CD4-positive, alpha-beta T cell (primary cell): ENCODE data around the gene HPS6. TPM values are rescaled to one million over a fixed set of nuclear protein-coding genes. Genes with fewer than 3 reads are reported as not detected.

Experiments
- ATAC-seq: fragments of 200-7000 bp; cut with Tn5 transposase; one replicate; pipeline ENCODE4 v1.10.0; 2022; ENCODE audit warnings: mild to moderate bottlenecking; ENCODE audit not compliant: poor library complexity
- CTCF ChIA-PET: fragments of 350-600 bp; sonication (Branson Sonifier 250); formaldehyde crosslinking; loops from one replicate; lab custom pipeline; 2021; ENCODE audit warnings: antibody characterized with exemption, inconsistent platforms; lab: Charles Lee
- POLR2A ChIA-PET: fragments of 350-600 bp; sonication (Branson Sonifier 250); formaldehyde crosslinking; loops from one replicate; lab custom pipeline; 2021; ENCODE audit warnings: antibody characterized with exemption, inconsistent platforms; lab: Charles Lee
- DNase-seq, 14 experiments: peaks; one replicate each; pipeline ENCODE4 v3.0.0-alpha.2; 2013 to 2020; ENCODE audit warnings: mixed read lengths in 2 of 14
- H3K27ac ChIP-seq, 2 donors: one replicate each; pipeline versions ENCODE4 v1.5.1 to v1.7.0; 2013; ENCODE audit warnings: low read length in 2 of 2, low read depth in 1 of 2, mild to moderate bottlenecking in 1 of 2
- H3K27me3 ChIP-seq, 2 experiments: 1 replicate in 1 of 2; 2 replicates in 1 of 2; pipeline versions ENCODE4 v1.6.1 to v1.7.0; 2013; ENCODE audit warnings: low read length in 2 of 2, control low read depth in 1 of 2, mild to moderate bottlenecking in 1 of 2, moderate library complexity in 1 of 2; ENCODE audit not compliant: insufficient read depth in 2 of 2, control insufficient read depth in 1 of 2
- H3K36me3 ChIP-seq: one replicate; pipeline ENCODE4 v1.6.1; 2013; ENCODE audit warnings: low read length, control low read depth; ENCODE audit not compliant: insufficient read depth
- H3K4me1 ChIP-seq: one replicate; pipeline ENCODE4 v1.6.1; 2013; ENCODE audit warnings: low read length, control low read depth; ENCODE audit not compliant: insufficient read depth
- H3K4me3 ChIP-seq: one replicate; pipeline ENCODE4 v1.5.1; 2013; ENCODE audit warnings: mild to moderate bottlenecking, low read length, moderate library complexity
- H3K9me3 ChIP-seq, 2 experiments: 1 replicate in 1 of 2; 2 replicates in 1 of 2; pipeline versions ENCODE4 v1.6.1 to v1.7.0; 2013; ENCODE audit warnings: low read length in 2 of 2, mild to moderate bottlenecking in 2 of 2, control low read depth in 1 of 2, moderate library complexity in 1 of 2; ENCODE audit not compliant: control insufficient read depth in 1 of 2, insufficient read depth in 1 of 2
- H3K27ac Mint-ChIP-seq: one replicate; pipeline ENCODE4 v1.8.0; 2020; ENCODE audit warnings: mixed read lengths
- H3K27me3 Mint-ChIP-seq: one replicate; pipeline ENCODE4 v1.8.0; 2021; ENCODE audit warnings: mixed read lengths
- H3K36me3 Mint-ChIP-seq: one replicate; pipeline ENCODE4 v1.8.0; 2021; ENCODE audit warnings: low read depth, mixed read lengths
- H3K4me1 Mint-ChIP-seq: one replicate; pipeline ENCODE4 v1.8.0; 2021; ENCODE audit warnings: low read depth, mixed read lengths
- H3K4me3 Mint-ChIP-seq: one replicate; pipeline ENCODE4 v1.8.0; 2020; ENCODE audit warnings: mild to moderate bottlenecking, mixed read lengths
- H3K9me3 Mint-ChIP-seq: one replicate; pipeline ENCODE4 v1.8.0; 2020; ENCODE audit warnings: mixed read lengths
- intact Hi-C, 2 experiments: fragments of 100-400 bp; cut with DNase I in 1 of 2; cut with micrococcal nuclease in 1 of 2; formaldehyde crosslinking; loops; one replicate each; pipeline versions ENCODE4 v1.15.1 to v1.9.0; 2023 to 2025; cut with DNase I, micrococcal nuclease
- total RNA-seq, 174 experiments: library from RNA in 2 of 174; stranded (reverse) in 2 of 174; gene quantifications; one replicate each; pipeline ENCODE4 v1.2.3 and lab custom pipeline; 2021 to 2026
- TF ChIP-seq, protein P1 (sequence below): fragments of 200-600 bp; IDR thresholded peaks from one replicate; pipeline ENCODE4 v1.8.0; 2022; ENCODE audit warnings: antibody characterized with exemption, mild to moderate bottlenecking

HPS6 gene
- total RNA-seq, 2 experiments from 2014 or later = 12.8 to 15.0 TPM

GRCh38 chr10:102113261-102113955, 48.3 kb downstream of the HPS6 start:
- Histone ChIP-seq H3K27me3 (no peaks in the 10 kb centered on the region), H3K9me3 (no peaks in the 10 kb centered on the region), H3K4me3 (peak overlapping the region; percentile 58), H3K27ac (peak overlapping the region; percentile 35 to 43), H3K4me1 (peaks cover 64% of the 10 kb centered on the region), H3K36me3 (peaks cover 34% of the 10 kb centered on the region)
- Mint-ChIP-seq H3K27me3 (no peaks in the 10 kb centered on the region), H3K27ac (peak overlapping the region; percentile 79), H3K9me3 (no peaks in the 10 kb centered on the region), H3K4me3 (peak overlapping the region; percentile 88), H3K4me1 (peaks cover 66% of the 10 kb centered on the region), H3K36me3 (peaks cover 54% of the 10 kb centered on the region)
- POLR2A ChIA-PET = interaction anchor here (0.6 to 2.6 kb wide), 6 partner anchors 10 to 598 kb away, joined by 3 to 12 read pairs (median 3); partner anchors contain the start of gene PPRC1
- intact Hi-C loops = loop anchor here in 1 of 2 experiments (2.0 kb wide), 1 partner anchor 41 kb away; no protein-coding TSS in a partner anchor
- ATAC-seq (no peak), DNase-seq (peak in 3 of 14 experiments; percentile 19 to 24 (median 20))
- TF ChIP-seq, protein P1, sequence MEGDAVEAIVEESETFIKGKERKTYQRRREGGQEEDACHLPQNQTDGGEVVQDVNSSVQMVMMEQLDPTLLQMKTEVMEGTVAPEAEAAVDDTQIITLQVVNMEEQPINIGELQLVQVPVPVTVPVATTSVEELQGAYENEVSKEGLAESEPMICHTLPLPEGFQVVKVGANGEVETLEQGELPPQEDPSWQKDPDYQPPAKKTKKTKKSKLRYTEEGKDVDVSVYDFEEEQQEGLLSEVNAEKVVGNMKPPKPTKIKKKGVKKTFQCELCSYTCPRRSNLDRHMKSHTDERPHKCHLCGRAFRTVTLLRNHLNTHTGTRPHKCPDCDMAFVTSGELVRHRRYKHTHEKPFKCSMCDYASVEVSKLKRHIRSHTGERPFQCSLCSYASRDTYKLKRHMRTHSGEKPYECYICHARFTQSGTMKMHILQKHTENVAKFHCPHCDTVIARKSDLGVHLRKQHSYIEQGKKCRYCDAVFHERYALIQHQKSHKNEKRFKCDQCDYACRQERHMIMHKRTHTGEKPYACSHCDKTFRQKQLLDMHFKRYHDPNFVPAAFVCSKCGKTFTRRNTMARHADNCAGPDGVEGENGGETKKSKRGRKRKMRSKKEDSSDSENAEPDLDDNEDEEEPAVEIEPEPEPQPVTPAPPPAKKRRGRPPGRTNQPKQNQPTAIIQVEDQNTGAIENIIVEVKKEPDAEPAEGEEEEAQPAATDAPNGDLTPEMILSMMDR = no peak
- CTCF ChIA-PET = interaction anchor here (1.1 to 1.4 kb wide), 2 partner anchors 9 to 41 kb away, joined by 4 read pairs; no protein-coding TSS in a partner anchor

- Histone ChIP-seq H3K4me3 (peak overlapping the region; percentile 58), H3K9me3 (no peaks in the 10 kb centered on the region), H3K36me3 (peaks cover 26% of the 10 kb centered on the region), H3K4me1 (peaks cover 72% of the 10 kb centered on the region), H3K27me3 (no peaks in the 10 kb centered on the region), H3K27ac (peak overlapping the region; percentile 35 to 43)
- intact Hi-C loops = loop anchor here in 1 of 2 experiments (2.0 kb wide), 1 partner anchor 41 kb away; no protein-coding TSS in a partner anchor
- TF ChIP-seq, protein P1 = no peak
- Mint-ChIP-seq H3K9me3 (no peaks in the 10 kb centered on the region), H3K36me3 (peaks cover 46% of the 10 kb centered on the region), H3K27ac (peak overlapping the region; percentile 89), H3K4me1 (peaks cover 71% of the 10 kb centered on the region), H3K4me3 (peak overlapping the region; percentile 89), H3K27me3 (no peaks in the 10 kb centered on the region)
- CTCF ChIA-PET = interaction anchor here (0.5 to 1.4 kb wide), 4 partner anchors 10 to 55 kb away, joined by 3 to 4 read pairs (median 4); no protein-coding TSS in a partner anchor
- POLR2A ChIA-PET = interaction anchor here (1.0 to 2.6 kb wide), 7 partner anchors 10 to 280 kb away, joined by 3 to 12 read pairs (median 3); partner anchors contain the start of genes ARMH3 and PPRC1
- ATAC-seq (peak; percentile 6), DNase-seq (peak in 3 of 14 experiments; percentile 13 to 49 (median 15))
Measured at GRCh38 chr10:102113956-102114857, 49.1 kb downstream of the HPS6 start.
